22Rv1 (cell line): ENCODE data around the gene SLC22A15.

ENCODE experiments used
- H3K27ac ChIP-seq: fragments of 450-650 bp; 2 replicates; pipeline ENCODE4 v1.5.1; 2017
- ZFX ChIP-seq: fragments of 450-650 bp; IDR thresholded peaks from 2 replicates; pipeline ENCODE4 v1.6.1; 2017; ENCODE audit warnings: antibody characterized with exemption, borderline replicate concordance
- TF ChIP-seq, protein P1 (sequence below): fragments of 450-650 bp; IDR thresholded peaks from 2 replicates; pipeline ENCODE4 v1.5.1; 2017; ENCODE audit warnings: mild to moderate bottlenecking

The SLC22A15 gene

DNA sequence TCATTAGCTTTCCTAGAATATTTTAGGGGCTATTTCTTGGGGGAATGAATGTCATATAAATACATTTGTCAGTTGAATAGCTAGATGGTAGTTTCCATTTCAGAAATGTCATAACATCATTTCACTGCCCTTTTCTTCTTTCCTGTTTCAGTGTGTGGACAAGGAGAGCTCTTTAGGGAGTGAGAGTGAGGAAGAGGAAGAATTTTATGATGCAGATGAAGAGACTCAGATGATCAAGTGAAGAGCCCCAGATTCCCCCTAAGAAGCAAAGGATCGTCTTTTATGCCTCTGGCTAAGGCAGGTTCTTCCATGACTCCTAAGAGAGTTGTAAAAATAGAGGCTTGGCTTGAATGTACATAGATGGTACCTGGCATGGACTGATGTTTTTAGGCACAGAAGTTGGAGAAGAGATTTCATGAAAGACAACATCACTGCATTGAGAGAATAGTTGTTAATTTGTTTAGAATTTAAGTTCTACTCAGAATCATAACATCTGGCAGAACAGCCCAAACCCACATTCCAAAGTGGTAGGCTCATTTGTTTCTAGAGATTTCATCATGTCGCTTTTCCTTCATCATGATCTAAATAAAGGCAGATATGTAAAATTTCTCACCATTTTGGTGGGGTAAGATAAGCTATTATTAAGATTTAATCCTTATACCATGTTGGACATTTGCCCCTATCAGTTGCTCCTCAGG, 90.7 kb downstream of the SLC22A15 start:
- no peak overlapping the region for H3K27ac ChIP-seq
- TF ChIP-seq, protein P1, sequence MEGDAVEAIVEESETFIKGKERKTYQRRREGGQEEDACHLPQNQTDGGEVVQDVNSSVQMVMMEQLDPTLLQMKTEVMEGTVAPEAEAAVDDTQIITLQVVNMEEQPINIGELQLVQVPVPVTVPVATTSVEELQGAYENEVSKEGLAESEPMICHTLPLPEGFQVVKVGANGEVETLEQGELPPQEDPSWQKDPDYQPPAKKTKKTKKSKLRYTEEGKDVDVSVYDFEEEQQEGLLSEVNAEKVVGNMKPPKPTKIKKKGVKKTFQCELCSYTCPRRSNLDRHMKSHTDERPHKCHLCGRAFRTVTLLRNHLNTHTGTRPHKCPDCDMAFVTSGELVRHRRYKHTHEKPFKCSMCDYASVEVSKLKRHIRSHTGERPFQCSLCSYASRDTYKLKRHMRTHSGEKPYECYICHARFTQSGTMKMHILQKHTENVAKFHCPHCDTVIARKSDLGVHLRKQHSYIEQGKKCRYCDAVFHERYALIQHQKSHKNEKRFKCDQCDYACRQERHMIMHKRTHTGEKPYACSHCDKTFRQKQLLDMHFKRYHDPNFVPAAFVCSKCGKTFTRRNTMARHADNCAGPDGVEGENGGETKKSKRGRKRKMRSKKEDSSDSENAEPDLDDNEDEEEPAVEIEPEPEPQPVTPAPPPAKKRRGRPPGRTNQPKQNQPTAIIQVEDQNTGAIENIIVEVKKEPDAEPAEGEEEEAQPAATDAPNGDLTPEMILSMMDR, result no peak
- TF ChIP-seq ZFX, result no peak

DNA sequence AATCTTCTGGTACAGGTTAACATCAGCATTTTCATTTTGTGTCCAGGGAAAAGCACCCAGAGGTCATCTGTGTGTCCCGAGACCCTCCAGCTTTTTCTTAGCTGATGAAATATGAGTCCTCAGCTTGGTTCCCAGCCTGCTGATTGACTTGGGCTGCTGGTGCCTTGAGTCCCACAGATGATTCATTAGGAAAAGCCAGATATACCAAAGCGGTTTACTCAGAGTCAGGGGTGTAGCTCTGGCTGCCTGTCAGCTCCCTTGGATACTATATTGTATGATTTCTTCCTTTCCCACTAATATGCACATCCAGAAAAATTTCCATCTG, 91.2 kb downstream of the SLC22A15 start:
- H3K27ac ChIP-seq, result no peak overlapping the region
- TF ChIP-seq, protein P1, result no peak
- no peak for TF ChIP-seq ZFX

DNA sequence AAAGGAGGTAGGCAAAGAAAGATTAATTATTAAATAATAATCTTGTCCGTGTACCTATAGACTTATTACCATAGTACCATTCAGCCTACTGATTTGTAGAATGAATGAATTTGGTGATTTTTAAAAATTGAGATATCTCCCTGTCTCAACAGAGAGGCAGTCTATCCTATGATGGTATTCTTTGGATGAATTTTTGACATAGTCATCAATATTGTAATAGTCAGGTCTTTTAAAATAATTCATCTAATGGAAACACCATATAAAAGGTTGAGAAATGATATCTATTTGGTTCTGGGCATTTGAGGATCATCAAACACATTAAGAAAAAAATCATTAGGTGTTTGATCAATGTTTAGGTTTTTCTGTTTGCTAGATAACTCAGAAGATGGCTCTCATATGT, 99.3 kb downstream of the SLC22A15 start:
- no peak for TF ChIP-seq ZFX
- TF ChIP-seq, protein P1, result no peak
- H3K27ac ChIP-seq, result no peak overlapping the region

DNA sequence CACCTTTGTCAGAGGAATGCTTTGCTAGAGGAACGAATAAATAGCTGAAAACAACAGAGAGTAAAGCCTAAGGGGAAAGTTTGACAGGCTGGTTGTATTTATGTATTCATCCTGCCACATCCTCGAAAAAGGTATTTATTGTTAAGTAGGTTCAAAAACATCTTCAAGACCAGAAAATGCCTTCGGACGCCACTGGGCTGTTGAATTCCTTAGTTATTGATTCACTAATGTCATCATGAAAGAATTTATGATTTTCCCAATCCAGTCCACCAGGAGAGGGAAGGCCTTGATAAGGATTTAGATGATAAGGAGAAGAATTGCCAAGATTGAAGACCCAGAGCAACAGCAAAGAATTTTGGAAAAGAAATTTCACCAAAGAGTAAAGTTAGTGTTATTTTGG, 99.7 kb downstream of the SLC22A15 start:
- TF ChIP-seq, protein P1, result no peak
- no peak for TF ChIP-seq ZFX
- H3K27ac ChIP-seq, result no peak overlapping the region

DNA sequence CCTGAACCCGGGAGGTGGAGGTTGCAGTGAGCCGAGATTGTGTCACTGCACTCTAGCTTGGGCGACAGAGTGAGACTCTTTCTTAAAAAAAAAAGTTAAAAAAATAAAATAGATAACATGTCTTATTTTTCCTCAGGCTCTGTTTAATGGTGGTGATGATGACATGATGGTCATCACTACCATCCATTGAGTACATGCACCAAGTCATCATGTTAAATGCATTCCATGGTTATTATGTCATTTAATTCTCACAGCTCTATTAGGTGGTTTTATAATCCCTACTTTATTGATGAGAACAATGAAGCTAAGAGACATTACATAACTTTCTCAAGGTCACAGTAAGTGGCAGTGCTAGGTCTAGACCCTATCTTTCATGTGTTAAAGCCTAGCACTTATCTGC, 100.5 kb downstream of the SLC22A15 start:
- no peak overlapping the region for H3K27ac ChIP-seq
- TF ChIP-seq, protein P1, result no peak
- TF ChIP-seq ZFX, result no peak

DNA sequence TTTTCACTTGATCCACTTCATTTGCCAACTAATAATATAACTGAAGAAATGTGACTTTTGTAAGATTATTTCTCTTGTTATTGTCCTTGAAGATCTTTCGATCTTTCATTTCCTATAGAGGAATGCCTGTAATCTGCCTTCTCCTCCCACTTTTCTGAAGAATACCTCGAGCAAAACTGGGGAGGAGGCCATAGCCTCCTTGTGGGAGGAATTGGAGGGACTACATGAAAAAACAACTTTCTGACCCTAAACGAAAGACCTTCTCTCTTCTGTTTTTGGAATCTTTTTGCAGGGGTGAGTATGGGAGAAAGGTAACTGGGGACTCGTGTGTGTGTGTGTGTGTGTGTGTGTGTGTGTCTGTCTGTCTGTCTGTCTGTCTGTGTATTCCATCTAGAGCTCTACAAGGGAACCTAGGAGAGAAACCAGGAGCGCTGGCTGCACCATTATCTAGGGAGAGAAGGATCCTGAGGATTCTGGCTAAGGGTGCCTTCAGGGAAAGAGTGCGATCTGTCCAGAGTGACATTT, 102.4 kb downstream of the SLC22A15 start:
- no peak for TF ChIP-seq ZFX
- TF ChIP-seq, protein P1, result no peak
- H3K27ac ChIP-seq, result no peak overlapping the region

DNA sequence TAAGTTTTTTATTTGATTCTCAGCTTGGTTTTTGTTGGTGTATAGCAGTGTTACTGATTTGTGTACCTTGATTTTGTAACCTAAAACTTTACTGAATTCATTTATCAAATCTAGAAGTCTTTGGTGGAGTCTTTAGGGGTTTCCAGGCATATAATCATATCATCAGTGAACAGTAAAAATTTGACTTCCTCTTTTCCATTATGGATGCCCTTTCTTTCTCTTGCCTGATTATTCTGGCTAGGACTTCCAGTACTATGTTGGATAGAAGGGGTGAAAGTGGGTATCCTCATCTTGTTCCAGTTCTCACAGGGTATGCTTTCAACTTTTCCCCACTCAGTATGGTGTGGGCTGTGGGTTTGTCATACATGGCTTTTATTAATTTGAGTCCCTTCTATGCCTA, 111.3 kb downstream of the SLC22A15 start:
- no peak overlapping the region for H3K27ac ChIP-seq
- TF ChIP-seq ZFX, result no peak
- TF ChIP-seq, protein P1, result no peak
